Common myeloid progenitor, CD34-positive (primary cell): ENCODE results near the gene SCAPER.
A peak's percentile ranks its signal among the peaks of the same experiment; 100 is the strongest.

Source experiments
- CTCF ChIA-PET: fragments of 350-600 bp; sonication (Branson Sonifier 250); formaldehyde crosslinking; loops from one replicate; lab custom pipeline; 2021; ENCODE audit warnings: antibody characterized with exemption; lab: Charles Lee
- POLR2A ChIA-PET: fragments of 350-600 bp; sonication (Branson Sonifier 250); formaldehyde crosslinking; loops from one replicate; lab custom pipeline; 2021; ENCODE audit warnings: antibody characterized with exemption; lab: Charles Lee
- DNase-seq, 3 donors: peaks; one replicate each; pipeline versions ENCODE4 v3.0.0 to v3.0.0-alpha.2; 2013
- H3K27ac ChIP-seq, 2 experiments: 1 replicate in 1 of 2; 2 replicates in 1 of 2; pipeline ENCODE4 v1.7.0; 2013; ENCODE audit warnings: inconsistent platforms in 2 of 2, low read length in 2 of 2, mild to moderate bottlenecking in 2 of 2, low read depth in 1 of 2, moderate library complexity in 1 of 2; ENCODE audit not compliant: severe bottlenecking in 2 of 2, insufficient read depth in 1 of 2, poor library complexity in 1 of 2
- H3K27me3 ChIP-seq, 5 experiments: replicated peaks in 2 of 5; 1 replicate in 3 of 5; 2 replicates in 2 of 5; pipeline versions ENCODE4 v1.6.1 to v1.7.0; 2013; ENCODE audit warnings: low read length in 4 of 5, mild to moderate bottlenecking in 2 of 5, moderate library complexity in 2 of 5, inconsistent platforms in 1 of 5; ENCODE audit not compliant: insufficient read depth in 5 of 5, control insufficient read depth in 4 of 5
- H3K36me3 ChIP-seq, 4 experiments: 1 replicate in 2 of 4; 2 replicates in 2 of 4; pipeline versions ENCODE4 v1.6.1 to v1.7.0; 2013; ENCODE audit warnings: low read length in 3 of 4, control low read depth in 1 of 4, mild to moderate bottlenecking in 1 of 4; ENCODE audit not compliant: control insufficient read depth in 4 of 4, insufficient read depth in 4 of 4
- H3K4me1 ChIP-seq, 4 experiments: 1 replicate in 3 of 4; 2 replicates in 1 of 4; pipeline versions ENCODE4 v1.6.1 to v1.7.1; 2013; ENCODE audit warnings: low read length in 3 of 4, mild to moderate bottlenecking in 3 of 4, control low read depth in 1 of 4, inconsistent platforms in 1 of 4, moderate library complexity in 1 of 4; ENCODE audit not compliant: control insufficient read depth in 4 of 4, insufficient read depth in 4 of 4; ENCODE audit errors: control extremely low read depth in 1 of 4
- H3K4me3 ChIP-seq, 7 experiments: 1 replicate in 4 of 7; 2 replicates in 3 of 7; pipeline versions ENCODE4 v1.5.1 to v1.7.0; 2013; ENCODE audit warnings: mild to moderate bottlenecking in 7 of 7, low read length in 6 of 7, moderate library complexity in 6 of 7, inconsistent platforms in 2 of 7, low read depth in 2 of 7, control low read depth in 1 of 7; ENCODE audit not compliant: insufficient read depth in 4 of 7, control insufficient read depth in 1 of 7; ENCODE audit errors: extremely low read depth in 1 of 7
- H3K9me3 ChIP-seq, 5 experiments: 1 replicate in 4 of 5; 2 replicates in 1 of 5; pipeline versions ENCODE4 v1.6.1 to v1.7.1; 2013; ENCODE audit warnings: low read length in 4 of 5, mild to moderate bottlenecking in 2 of 5, inconsistent platforms in 1 of 5, low read depth in 1 of 5, moderate library complexity in 1 of 5; ENCODE audit not compliant: control insufficient read depth in 4 of 5, insufficient read depth in 2 of 5; ENCODE audit errors: control extremely low read depth in 1 of 5
- WGBS: methylation state at CpG from one replicate; pipeline ENCODE4 v1.1.5; 2013; ENCODE audit not compliant: insufficient coverage; 5-methylcytosine and 5-hydroxymethylcytosine counted together

SCAPER gene

DNA sequence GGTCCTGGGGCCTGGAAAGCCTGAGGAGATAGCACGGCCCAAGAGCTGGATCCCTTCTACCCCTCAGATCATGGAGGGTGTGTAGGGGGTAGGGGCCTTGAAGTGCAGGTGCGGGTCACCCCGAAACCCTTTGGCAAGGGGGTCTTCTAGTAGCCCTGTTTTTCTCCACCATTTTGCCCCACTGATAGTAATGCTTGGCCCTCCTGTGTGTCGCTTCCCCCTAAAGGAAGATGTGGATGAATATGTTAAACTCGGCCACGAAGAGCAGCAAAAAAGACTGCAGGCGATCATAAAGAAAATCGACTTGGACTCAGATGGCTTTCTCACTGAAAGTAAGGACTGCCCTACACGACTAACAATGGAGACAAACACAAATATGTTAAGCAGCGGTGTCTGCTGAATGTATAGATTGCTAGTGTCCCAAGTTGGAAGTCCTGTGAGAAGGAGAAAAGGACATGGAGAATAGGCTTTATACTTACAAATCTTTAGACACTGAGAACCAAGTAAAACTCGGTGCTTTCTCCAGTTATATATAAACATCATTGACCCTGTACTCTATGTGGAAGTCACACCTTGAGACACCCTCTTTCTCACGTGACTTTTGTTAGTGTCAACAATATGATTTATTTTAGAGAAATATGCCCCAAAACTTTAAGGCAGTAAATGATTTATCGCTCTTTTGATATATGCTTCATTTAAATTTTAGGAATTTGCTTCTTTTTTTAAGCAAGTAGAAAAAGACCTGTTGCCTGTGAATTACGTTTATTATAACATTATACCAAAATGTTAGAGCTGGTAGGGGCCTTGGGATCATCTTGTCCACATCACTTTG lies 27.2 kb upstream of the SCAPER start:
- peak overlapping the region; percentile 65 to 86 for H3K27ac ChIP-seq
- H3K4me1 ChIP-seq = peaks cover 3 to 17% (median 10%) of the 10 kb centered on the region in 4 experiments
- no peaks in the 10 kb centered on the region for H3K9me3 ChIP-seq
- peak overlapping the region; percentile 56 to 90 (median 83) for H3K4me3 ChIP-seq
- peak; percentile 18 to 49 (median 37) for DNase-seq
- ChIA-PET CTCF (interaction anchor here (1.3 kb wide), 1 partner anchor 9 kb away, joined by 4 read pairs; no protein-coding TSS in a partner anchor), POLR2A (no interaction called here)
- H3K36me3 ChIP-seq = peaks cover 6 to 31% (median 19%) of the 10 kb centered on the region in 4 experiments
- no peaks in the 10 kb centered on the region for H3K27me3 ChIP-seq
- 0% methylated on average over 2 of the region's 14 CpGs for WGBS

DNA sequence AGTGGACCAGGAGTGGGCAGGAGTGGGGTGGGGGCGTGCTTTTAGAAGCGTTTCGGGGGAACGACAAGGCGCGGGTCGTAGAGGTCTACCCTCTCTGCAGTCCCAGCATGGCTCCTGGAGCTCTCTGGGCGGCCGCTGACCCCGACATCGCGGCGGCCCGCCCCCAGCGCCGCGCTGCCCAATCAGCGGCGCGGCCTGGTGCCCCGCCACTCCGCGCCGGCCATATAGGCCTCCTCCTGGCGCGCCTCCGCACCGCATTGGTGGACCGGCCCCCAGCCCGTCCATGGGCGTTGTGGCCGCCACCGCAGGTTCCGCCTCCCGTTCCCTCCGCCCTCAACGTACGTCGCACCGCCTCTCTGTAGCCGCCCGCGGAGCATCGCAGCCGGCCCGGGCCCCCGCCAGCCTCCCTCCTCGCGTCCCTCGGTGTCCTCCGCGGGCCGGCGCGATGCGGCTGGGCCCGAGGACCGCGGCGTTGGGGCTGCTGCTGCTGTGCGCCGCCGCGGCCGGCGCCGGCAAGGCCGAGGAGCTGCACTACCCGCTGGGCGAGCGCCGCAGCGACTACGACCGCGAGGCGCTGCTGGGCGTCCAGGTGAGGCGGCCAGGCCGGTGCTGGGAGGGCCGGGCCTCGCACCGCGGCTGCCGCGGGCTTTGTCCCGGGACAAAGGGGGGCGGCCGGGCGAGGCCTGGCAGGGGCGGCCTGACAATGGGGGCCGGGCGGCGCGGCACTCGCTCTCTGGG lies 26.4 kb upstream of the SCAPER start, which contains the start of gene RCN2:
Gene RCN2 (plus strand): TSS at position 353 of the 738 bp plus-strand sequence. CDS start 93 bp downstream, at position 446.
- WGBS = under 1% methylated on average over 86 of the region's 96 CpGs
- H3K4me3 ChIP-seq = peak within 1 kb of the TSS; percentile 77 to 90 (median 83)
- DNase-seq = peak; percentile 93 to 96 (median 96)
- no peaks in the 10 kb centered on the region for H3K9me3 ChIP-seq
- ChIA-PET CTCF (interaction anchor here (0.6 to 1.3 kb wide), 2 partner anchors 10 to 1551 kb away, joined by 3 to 4 read pairs; no protein-coding TSS in a partner anchor), POLR2A (interaction anchor here (0.6 to 0.7 kb wide), 2 partner anchors 10 to 19 kb away, joined by 3 to 5 read pairs; no protein-coding TSS in a partner anchor)
- peak within 1 kb of the TSS; percentile 65 to 86 for H3K27ac ChIP-seq
- peaks cover 3 to 17% (median 10%) of the 10 kb centered on the region in 4 experiments for H3K4me1 ChIP-seq
- H3K36me3 ChIP-seq = peaks cover 6 to 25% (median 16%) of the 10 kb centered on the region in 4 experiments
- H3K27me3 ChIP-seq = no peaks in the 10 kb centered on the region

DNA sequence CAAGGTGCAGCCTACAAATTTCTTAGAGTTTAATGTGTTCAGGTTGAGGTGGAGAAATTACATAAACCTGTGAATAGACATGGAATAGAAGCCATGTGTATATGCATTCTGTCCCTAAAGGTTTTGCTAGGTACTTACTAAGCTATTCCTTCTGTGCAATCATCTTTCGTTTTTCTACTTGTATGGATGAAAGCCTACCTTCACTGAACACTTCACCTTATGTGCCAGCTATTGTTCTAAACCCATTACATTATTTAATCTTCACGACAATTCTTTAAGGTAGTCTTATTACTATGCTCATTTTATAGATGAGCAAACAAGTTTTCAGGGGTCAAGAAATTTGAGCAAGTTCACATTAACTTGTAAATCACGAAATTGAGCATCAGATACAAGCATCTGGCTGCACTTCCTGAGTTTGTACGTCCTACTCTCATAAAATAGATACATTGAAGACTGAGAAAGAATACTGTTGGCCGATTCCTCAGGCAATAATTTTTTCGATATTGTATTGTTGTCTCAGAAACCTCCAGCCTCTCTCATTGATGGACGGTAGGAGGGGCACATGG lies 25.8 kb upstream of the SCAPER start:
- DNase-seq = peak; percentile 2 to 47 (median 42)
- ChIA-PET CTCF (interaction anchor here (0.6 kb wide), 1 partner anchor 1551 kb away, joined by 3 read pairs; no protein-coding TSS in a partner anchor), POLR2A (interaction anchor here (0.6 to 0.7 kb wide), 2 partner anchors 10 to 20 kb away, joined by 3 to 5 read pairs; no protein-coding TSS in a partner anchor)
- H3K27me3 ChIP-seq = no peaks in the 10 kb centered on the region
- peaks cover 3 to 17% (median 10%) of the 10 kb centered on the region in 4 experiments for H3K4me1 ChIP-seq
- peaks cover 6 to 20% (median 11%) of the 10 kb centered on the region in 4 experiments for H3K36me3 ChIP-seq
- WGBS = 21% methylated on average over 4 of the region's 7 CpGs
- peak overlapping the region; percentile 53 to 86 for H3K27ac ChIP-seq
- H3K9me3 ChIP-seq = no peaks in the 10 kb centered on the region
- peak overlapping the region; percentile 43 to 90 (median 83) for H3K4me3 ChIP-seq

DNA sequence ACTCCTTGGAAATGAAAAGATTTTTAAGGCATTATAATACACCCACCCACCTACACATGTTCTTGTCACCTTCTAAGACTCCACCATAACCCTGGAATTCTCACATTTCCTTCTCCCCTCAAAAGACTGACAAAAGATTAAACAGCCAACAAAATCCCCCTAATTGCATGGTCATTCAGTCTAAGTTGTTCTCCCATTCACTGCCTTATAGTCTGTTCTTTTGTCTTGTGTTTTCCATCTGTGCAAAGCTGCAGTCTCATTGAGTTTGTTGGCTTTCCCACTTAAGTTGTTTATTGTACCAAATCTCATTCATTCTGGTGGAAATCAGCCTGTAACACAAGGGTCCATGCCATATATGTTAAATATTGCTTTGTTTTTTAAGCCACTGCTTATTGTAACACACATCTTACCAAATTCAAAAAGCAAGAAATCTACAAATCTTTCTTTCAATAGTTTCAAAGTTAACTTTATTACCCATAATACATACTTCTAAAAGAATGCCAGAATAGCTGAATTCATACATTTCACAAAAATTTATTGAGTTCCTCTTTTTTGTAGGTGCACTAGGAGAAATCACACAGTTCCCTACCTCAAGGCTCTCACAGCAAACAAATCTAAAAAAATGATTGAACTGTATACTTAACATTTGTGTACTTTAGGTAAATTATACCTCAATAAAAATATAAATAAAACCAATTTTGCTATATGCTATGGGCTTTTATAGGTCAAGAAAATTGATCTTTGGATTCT lies 24.0 kb upstream of the SCAPER start:
- ChIA-PET CTCF (no interaction called here), POLR2A (interaction anchor here (0.7 kb wide), 1 partner anchor 1570 kb away, joined by 3 read pairs; no protein-coding TSS in a partner anchor)
- Histone ChIP-seq H3K9me3 (no peaks in the 10 kb centered on the region), H3K36me3 (peaks cover 0 to 9% (median 5%) of the 10 kb centered on the region in 4 experiments), H3K4me3 (no peak overlapping the region), H3K27ac (no peak overlapping the region), H3K4me1 (peaks cover 3 to 17% (median 10%) of the 10 kb centered on the region in 4 experiments), H3K27me3 (no peaks in the 10 kb centered on the region)
- no peak for DNase-seq

DNA sequence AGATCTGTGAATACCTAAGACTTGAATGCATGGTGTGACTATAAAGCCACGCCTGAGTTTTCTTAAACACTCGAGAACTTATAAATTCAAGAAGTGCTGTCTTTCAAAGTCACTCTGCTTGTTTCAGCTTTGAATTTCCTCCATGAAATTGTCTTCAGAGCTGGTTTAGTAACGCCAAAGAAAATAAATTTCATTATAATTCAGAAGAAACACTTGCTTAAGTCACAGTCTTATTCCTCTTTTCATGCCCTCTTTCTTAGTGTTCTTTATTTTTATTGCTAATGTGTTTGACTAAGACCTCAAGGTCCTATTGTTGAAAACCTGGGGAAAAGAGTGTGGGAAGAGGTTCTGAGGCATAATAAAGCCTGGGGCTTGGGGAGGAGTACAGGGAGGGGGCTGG lies 23.1 kb upstream of the SCAPER start:
- POLR2A ChIA-PET = no interaction called here
- WGBS = 92% methylated on average over 3 of the region's 3 CpGs

DNA sequence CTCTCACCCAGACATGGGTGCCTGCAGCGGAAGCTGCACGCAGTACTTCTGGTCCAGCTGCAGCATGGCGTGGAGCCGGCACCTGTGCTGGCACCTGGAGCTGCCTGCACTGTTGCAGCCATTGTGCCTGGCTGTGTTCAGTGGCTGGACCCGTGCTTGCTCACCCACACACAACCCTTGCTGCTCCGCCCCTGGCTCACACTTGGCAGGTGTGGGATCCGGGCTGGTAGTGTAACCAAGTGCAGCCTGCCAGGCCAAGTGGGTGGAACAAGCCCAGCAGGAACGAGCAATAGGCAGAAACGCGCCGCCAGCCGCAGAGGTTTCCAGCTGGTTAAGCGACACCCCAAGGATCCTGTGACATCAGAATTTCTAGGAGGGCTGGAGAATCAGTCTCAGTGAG lies 11.2 kb upstream of the SCAPER start:
- ChIA-PET CTCF (interaction anchor here (0.7 kb wide), 1 partner anchor 566 kb away, joined by 3 read pairs; no protein-coding TSS in a partner anchor), POLR2A (no interaction called here)
- no peak overlapping the region for H3K4me3 ChIP-seq
- no peak for DNase-seq
- H3K4me1 ChIP-seq = no peaks in the 10 kb centered on the region
- H3K36me3 ChIP-seq = no peaks in the 10 kb centered on the region
- no peaks in the 10 kb centered on the region for H3K27me3 ChIP-seq
- H3K27ac ChIP-seq = no peak overlapping the region
- 93% methylated on average over 11 of the region's 13 CpGs for WGBS
- H3K9me3 ChIP-seq = no peaks in the 10 kb centered on the region

More for the DNA sequence above, 23.1 kb upstream of the SCAPER start:
- CTCF ChIA-PET = no interaction called here
- Histone ChIP-seq H3K27me3 (no peaks in the 10 kb centered on the region), H3K9me3 (no peaks in the 10 kb centered on the region), H3K4me1 (peaks cover 3 to 17% (median 10%) of the 10 kb centered on the region in 4 experiments), H3K36me3 (peaks cover 0 to 3% (median 0%) of the 10 kb centered on the region in 4 experiments), H3K4me3 (no peak overlapping the region), H3K27ac (no peak overlapping the region)
- no peak for DNase-seq
